LHCN-M2 (cell line): Measurements from ENCODE around the gene APOBEC3B. TPM values are rescaled to one million over a fixed set of nuclear protein-coding genes. Genes with fewer than 3 reads are reported as not detected.
"Not testable (repeated sequence)": the region's sequence is repeated elsewhere in the genome, so short reads cannot be mapped to it uniquely, and the experiment has no call there.

Experiments
- DNase-seq: peaks from one replicate; pipeline ENCODE4 v3.0.0-alpha.2; 2012; ENCODE audit warnings: low read depth
- total RNA-seq: library from RNA; depleted of rRNA; stranded (reverse); fragments of >200 nt; gene quantifications from 2 replicates; pipeline ENCODE4 v1.2.3, GENCODE V29; 2014; rRNA removed

APOBEC3B gene
- total RNA-seq, 1 experiment from 2014 or later = 30.7 TPM

DNA sequence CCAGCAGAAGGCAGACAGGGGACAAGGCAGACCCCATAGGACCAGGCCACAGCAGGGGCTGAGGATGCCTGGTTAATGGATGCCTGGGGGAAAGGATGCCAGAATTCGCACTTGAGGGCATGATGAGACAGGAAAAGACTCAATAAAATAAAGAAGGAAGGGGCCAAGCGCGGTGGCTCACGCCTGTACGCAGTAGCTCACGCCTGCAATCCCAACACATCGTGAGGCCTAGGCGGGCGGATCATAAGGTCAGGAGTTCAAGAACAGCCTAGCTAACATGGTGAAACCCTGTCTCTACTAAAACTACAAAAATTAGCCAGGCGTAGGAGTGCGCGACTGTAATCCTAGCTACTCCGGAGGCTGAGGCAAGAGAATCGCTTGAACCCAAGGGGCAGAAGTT, 48.6 kb downstream of the APOBEC3B start:
- no peak for DNase-seq

GRCh38 chr22:39031434-39032295, 49.5 kb downstream of the APOBEC3B start:
- not testable (repeated sequence) for DNase-seq

DNA sequence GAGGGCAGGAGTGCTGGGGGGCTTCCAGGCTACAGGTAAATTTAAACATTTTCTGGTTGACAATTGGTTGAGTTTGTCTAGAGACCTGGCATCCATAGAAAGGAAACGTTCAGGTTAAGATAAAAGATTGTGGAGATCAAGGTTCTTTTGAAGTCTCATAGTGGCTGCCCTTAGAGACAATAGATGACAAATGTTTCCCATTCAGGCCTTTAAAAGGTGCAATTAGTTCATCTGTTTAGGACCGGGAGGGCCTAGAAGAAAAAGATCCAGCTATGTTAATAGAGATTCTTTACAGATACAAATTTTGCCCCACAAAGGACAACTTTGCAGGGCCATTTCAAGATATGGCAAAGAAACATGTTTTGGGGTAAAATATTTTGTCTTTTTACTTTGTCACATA, 54.9 kb downstream of the APOBEC3B start:
- DNase-seq = not testable (repeated sequence)

- DNase-seq = no peak
Observed at GRCh38 chr22:39039306-39040126, 57.4 kb downstream of the APOBEC3B start.

DNA sequence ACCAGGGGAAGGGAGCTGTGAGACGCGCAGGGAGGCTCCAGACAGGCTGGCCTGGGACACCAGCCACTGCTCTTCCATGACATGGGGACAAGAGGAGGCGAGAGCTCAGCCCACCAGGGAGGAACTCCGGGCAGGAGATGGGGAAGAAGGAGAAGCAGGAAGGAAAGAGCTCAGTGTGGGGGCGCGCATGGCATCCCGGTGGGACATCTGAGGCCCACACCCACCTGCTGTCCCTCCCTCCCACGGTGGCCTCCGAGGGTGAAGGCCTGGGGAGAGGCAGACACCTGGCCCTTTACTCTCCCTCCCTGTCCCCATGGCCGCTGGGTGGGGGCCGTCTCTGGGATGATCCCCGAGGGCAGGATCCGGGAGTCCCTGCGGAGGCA, 58.0 kb downstream of the APOBEC3B start:
- not testable (repeated sequence) for DNase-seq

GRCh38 chr22:39040538-39041296, 58.6 kb downstream of the APOBEC3B start, which contains the start of gene APOBEC3F:
APOBEC3F (plus strand) TSS chr22:39040864; CDS start chr22:39040961, 97 bp downstream.
- peak; percentile 42 for DNase-seq

- DNase-seq = no peak
Observed at GRCh38 chr22:39041908-39042307, 59.8 kb downstream of the APOBEC3B start.

Other genes starting within 250 kb of the APOBEC3B start
- gene SUN2, start 226.3 kb upstream of the APOBEC3B start, total RNA-seq = 136 and 140 TPM in 2 replicates
- gene DNAL4, start 188.2 kb upstream of the APOBEC3B start, total RNA-seq = 19.0 and 22.6 TPM in 2 replicates
- gene NPTXR, start 138.3 kb upstream of the APOBEC3B start, total RNA-seq = 0.06 and 0.23 TPM in 2 replicates
- 29.0 TPM in 2 replicates for gene CBX6, start 110.1 kb upstream of the APOBEC3B start, total RNA-seq
- gene APOBEC3A, start 24.7 kb upstream of the APOBEC3B start, total RNA-seq = not detected in 2 replicates
- 13.5 and 14.0 TPM in 2 replicates for gene APOBEC3C, start 31.9 kb downstream of the APOBEC3B start, total RNA-seq
- 0.11 TPM in 1 of 2 replicates, not detected in the other for gene APOBEC3D, start 38.8 kb downstream of the APOBEC3B start, total RNA-seq
- 0.38 and 3.8 TPM in 2 replicates for gene APOBEC3F, start 58.5 kb downstream of the APOBEC3B start, total RNA-seq
- gene APOBEC3G, start 94.9 kb downstream of the APOBEC3B start, total RNA-seq = 4.2 and 6.1 TPM in 2 replicates
- 0.26 and 0.63 TPM in 2 replicates for gene APOBEC3H, start 114.9 kb downstream of the APOBEC3B start, total RNA-seq
- gene CBX7, start 170.3 kb downstream of the APOBEC3B start, total RNA-seq = 1.3 and 3.3 TPM in 2 replicates